ENCODE results near the gene EEPD1.
A peak's percentile ranks its signal among the peaks of the same experiment; 100 is the strongest.

DNA sequence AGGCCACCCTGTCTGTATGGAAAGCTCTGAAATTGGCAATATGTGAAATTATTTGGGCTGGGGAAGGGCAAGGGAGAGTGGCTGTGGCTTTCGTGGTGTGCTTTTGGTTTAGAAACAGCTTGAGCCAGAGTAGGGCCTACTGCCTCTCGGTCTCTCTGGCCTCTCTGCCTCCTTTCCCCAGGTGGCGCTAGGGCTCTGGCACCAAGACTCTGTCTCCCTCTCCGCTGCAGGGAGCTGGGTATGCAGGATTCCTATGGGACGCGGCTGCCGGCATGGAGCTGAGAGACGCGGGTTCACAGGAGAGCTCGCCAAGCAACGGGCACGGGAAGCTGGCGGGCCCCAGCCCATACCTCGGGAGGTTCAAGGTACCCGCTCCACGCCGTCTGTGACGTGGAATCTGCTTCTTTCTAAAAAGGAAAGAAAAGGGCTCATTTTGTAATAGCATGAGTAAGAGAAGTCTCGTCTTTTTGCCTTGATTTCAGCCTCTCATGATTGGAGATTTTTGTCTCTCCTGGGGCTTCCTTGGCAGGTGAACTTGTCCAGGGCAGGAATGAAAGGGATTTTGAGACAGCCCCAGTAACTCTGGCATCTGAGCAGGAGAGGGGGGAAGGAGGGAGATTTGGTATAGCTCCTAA lies 131.5 kb downstream of the EEPD1 start:
- TF ChIP-seq, protein P1, sequence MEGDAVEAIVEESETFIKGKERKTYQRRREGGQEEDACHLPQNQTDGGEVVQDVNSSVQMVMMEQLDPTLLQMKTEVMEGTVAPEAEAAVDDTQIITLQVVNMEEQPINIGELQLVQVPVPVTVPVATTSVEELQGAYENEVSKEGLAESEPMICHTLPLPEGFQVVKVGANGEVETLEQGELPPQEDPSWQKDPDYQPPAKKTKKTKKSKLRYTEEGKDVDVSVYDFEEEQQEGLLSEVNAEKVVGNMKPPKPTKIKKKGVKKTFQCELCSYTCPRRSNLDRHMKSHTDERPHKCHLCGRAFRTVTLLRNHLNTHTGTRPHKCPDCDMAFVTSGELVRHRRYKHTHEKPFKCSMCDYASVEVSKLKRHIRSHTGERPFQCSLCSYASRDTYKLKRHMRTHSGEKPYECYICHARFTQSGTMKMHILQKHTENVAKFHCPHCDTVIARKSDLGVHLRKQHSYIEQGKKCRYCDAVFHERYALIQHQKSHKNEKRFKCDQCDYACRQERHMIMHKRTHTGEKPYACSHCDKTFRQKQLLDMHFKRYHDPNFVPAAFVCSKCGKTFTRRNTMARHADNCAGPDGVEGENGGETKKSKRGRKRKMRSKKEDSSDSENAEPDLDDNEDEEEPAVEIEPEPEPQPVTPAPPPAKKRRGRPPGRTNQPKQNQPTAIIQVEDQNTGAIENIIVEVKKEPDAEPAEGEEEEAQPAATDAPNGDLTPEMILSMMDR (IDR thresholded peaks at IDR 0.05; ENCODE audit: borderline replicate concordance, extremely low read depth, low read length, poor library complexity, severe bottlenecking), result peak; percentile 41
- no peak for TF ChIP-seq EZH2 (IDR thresholded peaks at IDR 0.05; ENCODE audit: borderline replicate concordance, low read depth, low read length, severe bottlenecking)

Measured in DND-41 (cell line).